GM13977 (cell line): ENCODE data around the gene SCRN2.
A peak's percentile ranks its signal among the peaks of the same experiment; 100 is the strongest.

Experiments used
- DNase-seq: peaks from one replicate; pipeline ENCODE4 v3.0.0; 2012; ENCODE audit warnings: low spot score
- CTCF ChIP-seq: IDR thresholded peaks from 2 replicates; pipeline ENCODE4 v1.5.1; 2012; ENCODE audit warnings: mild to moderate bottlenecking, control low read depth; ENCODE audit not compliant: insufficient read depth; ENCODE audit errors: extremely low read depth, missing control alignments
- in situ Hi-C: fragments of 300-500 bp; cut with MboI; formaldehyde crosslinking; loops from one replicate; pipeline ENCODE4 v1.12.0; 2022; ENCODE audit warnings: low sequenced_read_pairs, low pct_unique_long_range_greater_than_20kb, mixed read lengths, inconsistent platforms; ENCODE audit not compliant: unreplicated experiment

SCRN2 gene

DNA sequence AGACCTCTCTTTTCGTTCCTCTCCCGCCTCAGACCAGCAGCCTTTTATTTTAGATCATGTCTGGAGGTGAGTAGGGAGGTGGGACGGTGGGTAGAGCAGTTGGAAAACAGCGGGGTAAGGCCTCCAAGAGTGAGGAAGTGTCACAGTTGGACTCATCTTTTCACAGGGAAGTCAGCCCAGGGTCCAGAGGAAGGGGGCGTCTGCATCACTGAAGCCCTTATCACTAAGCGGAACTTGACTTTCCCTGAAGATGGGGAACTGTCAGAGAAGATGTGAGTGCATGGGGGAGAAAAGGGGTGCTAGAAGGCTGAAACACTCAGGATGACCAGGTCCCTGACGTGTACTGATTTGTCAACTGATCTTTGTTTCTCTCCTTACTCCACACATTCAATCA, 9.1 kb downstream of the SCRN2 start:
- no peak for TF ChIP-seq CTCF
- in situ Hi-C loops = no loop called here
- DNase-seq = no peak

GRCh38 chr17:47831003-47831933, 9.8 kb downstream of the SCRN2 start, which contains the start of the genes LRRC46 and MRPL10:
LRRC46 (plus strand) TSS chr17:47831670; CDS start chr17:47831990, 320 bp downstream.
MRPL10 (minus strand) TSS chr17:47831541; CDS start chr17:47831511, 30 bp downstream.
- TF ChIP-seq CTCF = peak; percentile 30
- in situ Hi-C loops = no loop called here
- DNase-seq = peak; percentile 97

DNA sequence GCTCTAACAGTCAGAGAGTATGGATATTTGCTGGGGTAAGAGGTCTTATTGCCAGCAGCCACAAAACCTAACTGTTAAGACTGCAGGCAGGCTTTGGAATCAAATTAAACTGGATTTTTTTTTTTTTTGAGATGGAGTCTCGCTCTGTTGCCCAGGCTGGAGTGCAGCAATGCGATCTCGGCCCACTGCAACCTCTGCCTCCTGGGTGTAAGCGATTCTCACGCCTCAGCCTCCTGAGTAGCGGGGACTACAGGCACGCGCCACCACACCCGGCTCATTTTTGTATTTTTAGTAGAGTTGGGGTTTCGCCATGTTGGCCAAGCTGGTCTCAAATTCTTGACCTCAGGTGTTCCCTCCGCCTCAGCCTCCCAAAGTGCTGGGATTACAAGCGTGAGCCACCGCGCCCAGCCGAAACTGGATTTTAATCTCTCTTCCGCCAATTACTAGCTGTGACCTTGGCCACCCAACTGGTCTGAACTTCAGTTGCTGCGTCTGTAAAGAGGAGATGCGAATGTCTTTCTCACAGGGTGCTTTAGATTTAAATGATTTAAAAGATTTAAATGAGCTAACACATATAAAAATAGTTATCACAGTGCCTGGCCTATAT, 10.6 kb downstream of the SCRN2 start:
- TF ChIP-seq CTCF = no peak
- in situ Hi-C loops = no loop called here
- no peak for DNase-seq

DNA sequence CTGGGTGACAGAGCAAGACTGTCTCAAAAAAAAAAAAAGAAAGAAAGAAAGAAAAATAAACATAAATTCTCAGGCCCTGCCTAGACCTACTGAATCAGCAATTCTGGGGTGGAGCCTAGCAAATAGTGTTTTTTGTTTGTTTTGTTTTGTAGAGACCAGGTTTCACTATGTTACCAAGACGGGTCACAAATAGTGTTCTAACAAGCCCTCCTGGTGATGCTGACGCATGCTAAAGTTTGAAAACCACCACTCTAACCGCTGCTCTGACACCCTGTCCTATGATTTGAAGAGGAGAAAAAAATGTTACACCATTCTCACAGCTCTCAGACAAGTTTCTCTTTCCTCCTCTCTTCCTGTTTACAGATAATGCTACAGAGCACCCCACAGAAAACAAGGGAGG, 11.2 kb downstream of the SCRN2 start:
- no peak for DNase-seq
- TF ChIP-seq CTCF = no peak
- in situ Hi-C loops = no loop called here

- in situ Hi-C loops = no loop called here
- TF ChIP-seq CTCF = no peak
Measured at GRCh38 chr17:47823519-47823918, 17.6 kb downstream of the SCRN2 start.

GRCh38 chr17:47822785-47823184, 18.3 kb downstream of the SCRN2 start:
- no peak for TF ChIP-seq CTCF
- in situ Hi-C loops = no loop called here
- no peak for DNase-seq

More at GRCh38 chr17:47823519-47823918, 17.6 kb downstream of the SCRN2 start:
- DNase-seq = no peak
